ENCODE measurements around the gene CRMP1. TPM values are rescaled to one million over a fixed set of nuclear protein-coding genes. Genes with fewer than 3 reads are reported as not detected.

The CRMP1 gene
- total RNA-seq, 2 experiments from 2014 or later, result not detected

GRCh38 chr4:5924461-5925125 is 31.7 kb upstream of the CRMP1 start:
- no peaks in the 10 kb centered on the region for H3K36me3 ChIP-seq (ENCODE audit: insufficient read depth, low read length)
- Mint-ChIP-seq H3K27me3 (peaks cover 33% of the 10 kb centered on the region), H3K9me3 (no peaks in the 10 kb centered on the region), H3K4me1 (ENCODE audit: low read depth) (no peaks in the 10 kb centered on the region), H3K36me3 (ENCODE audit: low read depth) (no peaks in the 10 kb centered on the region), H3K27ac (no peak overlapping the region), H3K4me3 (no peak overlapping the region)
- peaks cover 0 to 21% of the 10 kb centered on the region in 2 experiments for H3K9me3 ChIP-seq (ENCODE audit: control insufficient read depth in 1 of 2, insufficient read depth in 1 of 2, low read length in 2 of 2)
- H3K27ac ChIP-seq (ENCODE audit: low read depth in 1 of 2, low read length in 2 of 2), result no peak overlapping the region
- TF ChIP-seq CTCF (IDR thresholded peaks at IDR 0.05), result no peak
- intact Hi-C loops (cut with DNase I, micrococcal nuclease), result no loop called here
- ATAC-seq (ENCODE audit: poor library complexity) (no peak), DNase-seq (no peak)
- H3K4me3 ChIP-seq (ENCODE audit: low read length), result no peak overlapping the region
- ChIA-PET CTCF (no interaction called here), POLR2A (no interaction called here)
- H3K4me1 ChIP-seq (ENCODE audit: insufficient read depth, low read length), result no peaks in the 10 kb centered on the region
- H3K27me3 ChIP-seq (ENCODE audit: control insufficient read depth in 1 of 2, insufficient read depth in 2 of 2, low read length in 2 of 2), result no peaks in the 10 kb centered on the region

DNA sequence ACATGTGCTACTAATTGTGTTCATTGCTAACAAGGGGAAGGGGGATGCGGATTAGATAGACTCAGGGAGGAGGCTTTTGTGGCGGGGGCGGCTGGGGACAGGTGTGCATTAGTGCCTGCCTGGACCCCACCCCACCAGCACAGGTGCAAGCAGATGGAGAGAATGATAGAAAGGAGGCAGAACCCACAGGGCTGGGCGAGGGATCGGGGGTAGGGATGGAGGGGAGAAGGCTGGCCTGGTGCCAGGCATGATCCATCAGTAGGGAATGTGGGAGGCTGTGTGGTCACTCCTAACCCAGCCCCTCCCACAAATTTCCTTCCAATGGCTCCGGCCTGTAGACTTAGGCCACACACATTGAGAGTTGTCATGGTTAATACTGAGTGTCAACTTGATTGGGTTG is 30.5 kb upstream of the CRMP1 start:
- Mint-ChIP-seq H3K36me3 (ENCODE audit: low read depth) (no peaks in the 10 kb centered on the region), H3K27ac (no peak overlapping the region), H3K27me3 (peaks cover 33% of the 10 kb centered on the region), H3K4me1 (ENCODE audit: low read depth) (no peaks in the 10 kb centered on the region), H3K4me3 (no peak overlapping the region), H3K9me3 (no peaks in the 10 kb centered on the region)
- no peaks in the 10 kb centered on the region for H3K36me3 ChIP-seq (ENCODE audit: insufficient read depth, low read length)
- ChIA-PET POLR2A (no interaction called here), CTCF (no interaction called here)
- no peak for TF ChIP-seq CTCF (IDR thresholded peaks at IDR 0.05)
- peaks cover 0 to 28% of the 10 kb centered on the region in 2 experiments for H3K9me3 ChIP-seq (ENCODE audit: control insufficient read depth in 1 of 2, insufficient read depth in 1 of 2, low read length in 2 of 2)
- H3K27ac ChIP-seq (ENCODE audit: low read depth in 1 of 2, low read length in 2 of 2), result no peak overlapping the region
- H3K4me1 ChIP-seq (ENCODE audit: insufficient read depth, low read length), result no peaks in the 10 kb centered on the region
- no peaks in the 10 kb centered on the region for H3K27me3 ChIP-seq (ENCODE audit: control insufficient read depth in 1 of 2, insufficient read depth in 2 of 2, low read length in 2 of 2)
- intact Hi-C loops (cut with DNase I, micrococcal nuclease), result no loop called here
- no peak for ATAC-seq (ENCODE audit: poor library complexity)
- no peak overlapping the region for H3K4me3 ChIP-seq (ENCODE audit: low read length)
- DNase-seq, result no peak

DNA sequence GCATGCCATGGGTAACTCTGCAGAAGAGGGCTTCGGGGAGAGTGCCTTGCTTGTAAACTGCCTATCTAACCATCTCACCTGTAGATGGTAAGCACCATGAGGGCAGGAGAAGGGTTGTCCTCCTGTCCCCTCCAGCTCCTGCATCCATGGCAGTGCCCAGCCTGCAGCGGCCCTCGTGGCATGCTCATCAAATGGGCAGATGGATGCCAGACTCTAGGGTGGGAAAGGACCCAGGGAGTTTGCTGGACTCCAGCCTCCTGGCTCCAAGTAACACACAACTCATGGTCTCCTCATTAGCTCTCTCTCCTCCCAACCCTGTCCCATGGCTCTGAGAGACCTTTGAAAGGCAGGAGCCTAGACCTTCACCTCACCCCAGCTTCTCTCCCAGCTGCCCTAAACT is 29.7 kb upstream of the CRMP1 start:
- H3K4me1 ChIP-seq (ENCODE audit: insufficient read depth, low read length), result no peaks in the 10 kb centered on the region
- H3K36me3 ChIP-seq (ENCODE audit: insufficient read depth, low read length), result no peaks in the 10 kb centered on the region
- CTCF ChIA-PET, result no interaction called here
- H3K36me3 Mint-ChIP-seq (ENCODE audit: low read depth), result no peaks in the 10 kb centered on the region
- H3K27me3 Mint-ChIP-seq, result peaks cover 37% of the 10 kb centered on the region
- H3K27ac ChIP-seq (ENCODE audit: low read depth in 1 of 2, low read length in 2 of 2), result no peak overlapping the region
- H3K27ac Mint-ChIP-seq, result no peak overlapping the region
- peaks cover 0 to 28% of the 10 kb centered on the region in 2 experiments for H3K9me3 ChIP-seq (ENCODE audit: control insufficient read depth in 1 of 2, insufficient read depth in 1 of 2, low read length in 2 of 2)
- H3K27me3 ChIP-seq (ENCODE audit: control insufficient read depth in 1 of 2, insufficient read depth in 2 of 2, low read length in 2 of 2), result no peaks in the 10 kb centered on the region
- H3K9me3 Mint-ChIP-seq, result no peaks in the 10 kb centered on the region
- H3K4me3 ChIP-seq (ENCODE audit: low read length), result no peak overlapping the region
- POLR2A ChIA-PET, result no interaction called here
- intact Hi-C loops (cut with DNase I, micrococcal nuclease), result no loop called here
- no peak for TF ChIP-seq CTCF (IDR thresholded peaks at IDR 0.05)
- DNase-seq (no peak), ATAC-seq (ENCODE audit: poor library complexity) (no peak)
- H3K4me1 Mint-ChIP-seq (ENCODE audit: low read depth), result no peaks in the 10 kb centered on the region
- H3K4me3 Mint-ChIP-seq, result no peak overlapping the region
